T-helper 1 cell (primary cell): ENCODE measurements around the gene ZNF23.

ENCODE experiments used
- DNase-seq, 5 donors: peaks; one replicate each; pipeline ENCODE4 v3.0.0-alpha.2; 2012 to 2020

ZNF23 gene

DNA sequence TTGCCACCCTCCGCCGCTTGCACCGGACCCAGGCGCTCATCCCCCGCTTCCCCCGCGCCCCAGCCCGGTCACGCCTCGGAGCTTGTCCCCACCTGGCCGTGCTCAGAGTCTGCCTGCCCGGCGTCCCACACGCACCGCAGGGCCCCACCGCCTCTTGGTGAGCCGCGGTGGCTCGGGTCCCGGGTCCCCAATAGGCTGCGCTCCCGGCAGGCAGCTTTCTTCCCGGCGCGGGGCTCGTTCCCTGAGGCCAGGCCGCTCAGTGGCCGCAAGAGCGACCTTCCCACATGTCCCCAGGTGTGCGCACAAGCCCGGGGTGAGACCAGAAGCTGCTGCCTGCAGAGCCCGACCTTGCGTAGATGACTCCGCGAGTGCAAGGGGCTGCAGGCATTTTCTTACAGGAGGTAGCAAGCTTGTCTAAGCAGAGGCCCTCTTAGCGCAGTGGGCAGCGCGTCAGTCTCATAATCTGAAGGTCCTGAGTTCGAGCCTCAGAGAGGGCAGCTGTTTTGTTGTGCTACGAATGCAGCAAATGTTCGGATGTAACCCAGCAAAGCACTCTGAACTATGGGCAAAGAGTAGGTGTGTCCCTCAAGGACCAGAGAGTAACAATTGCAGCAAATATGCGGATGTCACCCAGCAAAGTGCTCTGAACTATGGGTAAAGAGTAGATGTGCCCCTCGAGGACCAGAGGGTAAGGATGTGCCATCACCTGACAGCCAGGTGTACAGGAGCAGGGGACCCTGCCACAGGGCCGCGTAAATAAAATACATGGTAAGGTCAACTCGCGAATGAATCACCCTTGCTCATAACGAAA, 35.8 kb downstream of the ZNF23 start:
- DNase-seq = peak in 1 of 5 donors; percentile 28

DNA sequence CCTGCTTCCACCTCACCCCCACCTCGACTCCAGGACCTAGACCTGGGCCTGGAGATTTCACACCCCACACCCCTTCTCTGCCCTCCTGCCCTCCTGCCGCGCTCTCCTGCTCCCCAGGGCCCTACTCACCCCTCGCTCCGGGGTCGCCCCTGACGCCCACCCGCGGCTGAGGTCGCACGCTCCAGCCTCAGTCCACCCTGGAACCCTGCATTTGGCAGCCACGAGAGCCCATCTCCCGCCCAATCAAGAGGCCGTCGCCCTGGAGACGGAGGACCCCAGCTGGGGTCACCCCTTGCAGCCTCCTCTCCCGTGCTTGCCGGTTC, 36.3 kb downstream of the ZNF23 start:
- no peak for DNase-seq

DNA sequence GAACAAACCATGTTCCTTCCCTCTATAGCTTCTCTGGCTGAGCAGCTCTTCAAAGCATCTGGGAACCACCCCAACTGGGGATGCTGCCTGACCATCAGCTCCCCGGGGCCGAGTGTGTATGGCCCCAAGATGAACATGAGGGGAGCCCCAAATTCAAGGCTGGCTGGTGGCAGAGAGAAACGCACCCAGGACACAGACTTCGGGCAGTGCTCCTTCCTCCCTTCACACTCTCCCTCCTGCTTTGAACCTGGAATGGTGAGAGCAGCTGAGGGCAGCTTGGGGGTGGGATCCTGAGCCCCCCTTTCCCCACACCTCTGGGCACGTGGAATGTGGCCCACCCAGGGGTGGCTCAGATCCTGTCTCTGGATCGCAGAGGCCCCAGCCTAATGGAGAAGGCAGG, 37.4 kb downstream of the ZNF23 start:
- DNase-seq = no peak

DNA sequence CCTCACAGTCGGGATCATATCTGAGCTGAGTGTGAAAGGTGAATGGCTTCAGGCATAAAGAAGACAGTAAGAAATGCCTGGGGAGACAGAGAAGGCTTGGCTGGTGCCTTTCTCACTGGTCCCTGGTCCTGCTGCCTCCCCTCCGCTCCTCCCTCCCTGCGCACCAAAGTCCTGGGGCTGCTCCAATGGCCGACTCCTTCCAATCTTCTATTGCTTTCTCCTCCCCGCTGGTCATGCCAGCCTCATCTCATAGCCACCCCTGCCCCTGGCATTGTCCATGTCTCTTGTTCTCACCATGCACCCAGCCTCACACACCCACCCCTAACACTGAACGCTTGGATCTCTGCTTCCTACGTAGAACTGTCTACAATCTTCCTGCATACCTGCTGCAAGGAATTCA, 38.2 kb downstream of the ZNF23 start:
- no peak for DNase-seq

DNA sequence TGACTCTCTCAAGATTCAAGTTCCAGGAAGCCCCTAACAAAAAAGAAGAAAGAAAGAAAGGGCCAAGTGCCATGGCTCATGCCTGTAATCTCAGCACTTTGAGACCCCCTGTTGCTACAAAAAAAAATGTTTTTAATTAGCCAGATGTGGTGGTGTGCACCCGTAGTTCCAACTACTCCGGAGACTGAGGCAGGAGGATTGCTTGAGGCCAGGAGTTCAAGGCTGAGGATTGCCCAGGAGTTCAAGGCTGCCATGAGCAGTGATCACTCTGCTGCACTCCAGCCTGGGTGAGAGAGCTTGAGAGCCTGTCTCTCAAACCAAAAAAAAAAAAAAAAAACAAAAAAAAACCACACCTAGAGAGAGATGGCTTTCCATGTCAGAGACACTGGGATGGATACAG, 39.0 kb downstream of the ZNF23 start:
- DNase-seq = no peak

DNA sequence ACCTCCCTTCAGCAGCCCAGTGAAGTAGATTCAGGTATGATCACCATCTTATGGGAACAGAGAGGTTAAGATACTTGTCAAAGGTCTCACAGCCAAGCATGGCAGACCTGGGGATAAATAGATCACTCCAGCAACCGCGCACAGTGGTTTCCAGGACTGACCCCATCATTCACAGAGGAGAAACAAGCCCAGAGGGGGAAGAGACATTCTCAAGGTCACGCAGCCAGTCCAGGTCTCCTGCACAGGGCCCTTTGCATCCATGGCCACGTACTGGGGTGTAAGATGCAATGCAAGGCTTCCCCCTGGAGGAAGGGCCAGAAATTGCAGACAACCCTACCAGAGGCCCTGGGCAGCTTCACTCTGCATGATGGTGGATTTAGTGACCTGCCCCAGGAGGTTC, 40.1 kb downstream of the ZNF23 start:
- peak in 1 of 5 donors; percentile 22 for DNase-seq

DNA sequence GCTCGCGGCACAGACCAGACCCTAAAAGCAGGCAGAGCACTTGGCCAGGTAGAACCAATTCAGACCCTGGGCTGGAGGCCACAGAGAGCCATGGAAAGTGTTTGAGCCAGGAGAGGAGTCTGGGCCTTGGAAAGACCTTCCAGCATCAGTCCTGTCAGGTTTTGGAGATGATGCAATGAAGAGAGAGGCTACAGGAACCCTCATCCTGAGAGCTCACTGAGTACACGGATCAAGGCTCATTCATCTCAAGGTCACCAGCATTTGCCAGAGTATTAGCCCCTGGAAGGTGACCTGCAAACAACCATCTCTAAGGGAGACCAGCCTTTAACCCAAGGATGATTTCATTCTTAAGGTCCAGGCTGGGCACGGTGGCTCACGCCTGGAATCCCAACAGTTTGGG, 48.0 kb downstream of the ZNF23 start:
- no peak for DNase-seq

DNA sequence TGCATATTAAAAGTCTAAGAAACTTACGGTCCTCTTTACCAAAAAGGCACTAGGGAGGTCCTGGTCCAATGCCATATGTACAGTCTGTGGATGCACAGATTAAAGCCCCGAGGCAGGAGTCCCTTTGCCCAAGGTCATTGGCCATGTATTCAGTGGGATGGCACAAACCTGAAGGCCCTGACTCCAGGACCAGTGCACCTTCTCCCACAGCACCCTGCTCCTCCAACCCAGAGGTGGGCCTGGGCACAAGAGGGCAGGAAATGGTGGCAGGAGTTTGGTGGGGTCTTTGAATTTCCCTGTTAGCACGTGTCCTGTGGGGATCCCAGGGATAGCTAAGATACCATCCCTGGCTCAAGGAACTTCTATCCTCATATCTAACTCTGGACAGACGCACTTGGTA, 48.7 kb downstream of the ZNF23 start:
- DNase-seq = no peak

DNA sequence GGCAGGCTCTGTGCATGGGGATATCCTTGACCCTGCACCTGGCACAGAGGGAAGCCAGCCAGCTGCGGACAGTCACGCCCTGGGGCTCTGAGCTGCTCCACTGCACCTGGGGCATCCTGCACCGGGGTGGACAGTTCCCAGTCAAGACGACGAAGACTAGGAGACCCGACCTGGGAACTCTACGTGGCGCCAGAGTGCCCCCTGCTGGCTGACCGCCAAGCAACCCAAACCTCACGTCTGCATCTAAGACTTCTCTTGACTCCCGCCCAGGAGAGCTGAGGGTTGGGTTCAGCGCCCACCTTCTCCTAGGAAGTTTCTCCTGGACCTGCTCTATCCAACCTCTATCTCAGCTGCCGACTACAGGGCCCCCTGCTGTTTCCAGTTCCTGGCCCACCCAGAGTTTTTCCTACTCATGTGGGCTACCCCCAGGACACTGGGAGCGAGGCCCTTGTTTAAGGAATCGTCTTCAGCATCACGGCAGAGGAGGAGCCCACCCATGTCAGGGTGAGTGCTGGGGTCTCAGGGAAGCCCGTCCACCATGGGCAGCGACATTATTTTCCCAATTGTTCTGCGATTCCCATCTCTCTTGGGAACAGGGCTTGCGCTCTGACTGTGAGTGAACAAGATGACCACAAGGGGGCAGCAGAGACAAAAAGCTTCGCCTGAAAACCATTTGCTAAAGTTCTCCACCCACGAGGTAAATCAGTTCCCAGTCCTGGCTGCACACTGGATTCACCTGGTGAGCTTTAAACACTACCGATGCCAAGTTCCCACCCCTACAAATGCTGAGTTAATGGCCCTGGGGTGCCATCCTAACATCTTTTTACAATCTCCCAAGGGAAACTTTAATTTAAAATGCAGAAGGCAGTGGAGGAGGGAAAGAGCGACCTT, 49.5 kb downstream of the ZNF23 start:
- peak in 4 of 5 donors; percentile 37 to 65 (median 51) for DNase-seq

DNA sequence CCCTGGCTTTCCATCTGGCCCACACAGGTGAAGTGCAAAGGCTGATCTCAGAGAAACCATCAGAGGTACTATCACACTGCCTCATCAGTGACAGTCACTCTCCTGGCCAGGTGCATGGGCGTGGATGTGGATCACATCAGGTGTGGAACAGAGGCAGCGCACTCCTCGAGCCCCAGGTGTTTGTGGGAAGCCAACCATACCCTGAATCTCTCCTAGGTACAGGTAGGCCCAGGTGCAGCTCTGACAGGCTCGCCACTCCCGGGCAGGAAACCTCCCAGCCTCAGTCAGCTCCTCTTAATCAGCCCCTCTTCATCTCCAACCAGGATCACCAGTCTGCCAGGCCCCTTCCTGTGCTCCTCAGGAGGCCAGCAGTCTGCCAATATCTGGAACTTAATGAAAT, 51.9 kb downstream of the ZNF23 start:
- no peak for DNase-seq

DNA sequence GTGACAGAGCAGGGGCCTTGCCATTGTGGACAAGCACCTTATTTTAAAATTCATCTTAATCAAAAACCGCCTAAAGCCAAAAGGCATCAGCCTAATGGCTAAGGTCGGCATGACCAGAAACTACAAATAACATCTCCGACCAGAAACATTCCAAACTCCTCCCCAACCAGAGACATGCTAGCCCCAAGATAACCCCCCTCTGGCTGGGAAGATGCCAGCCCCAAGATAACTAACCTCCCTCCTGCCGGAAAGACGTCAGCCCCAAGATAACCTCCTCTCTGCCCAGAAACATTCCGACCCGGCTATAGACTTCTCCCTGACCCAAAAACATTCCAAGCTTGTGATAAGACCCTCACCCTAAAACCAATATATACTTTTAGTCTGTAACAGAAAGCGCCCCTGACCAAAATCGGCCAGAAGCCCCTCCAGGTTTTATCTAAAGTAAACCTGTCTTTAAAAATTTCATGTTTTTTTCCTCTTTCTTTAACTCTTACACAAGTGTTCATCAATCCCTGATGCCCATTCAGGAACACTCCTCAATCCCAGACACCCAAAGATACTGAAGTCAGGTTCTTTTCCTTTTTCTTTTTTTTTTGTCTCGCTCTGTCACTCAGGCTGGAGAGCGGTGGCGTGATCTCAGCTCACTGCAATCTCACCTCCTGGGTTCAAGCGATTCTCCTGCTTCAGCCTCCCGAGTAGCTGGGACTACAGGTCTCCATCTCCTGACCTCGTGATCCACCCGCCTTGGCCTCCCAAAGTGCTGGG, 52.9 kb downstream of the ZNF23 start:
- no peak for DNase-seq

DNA sequence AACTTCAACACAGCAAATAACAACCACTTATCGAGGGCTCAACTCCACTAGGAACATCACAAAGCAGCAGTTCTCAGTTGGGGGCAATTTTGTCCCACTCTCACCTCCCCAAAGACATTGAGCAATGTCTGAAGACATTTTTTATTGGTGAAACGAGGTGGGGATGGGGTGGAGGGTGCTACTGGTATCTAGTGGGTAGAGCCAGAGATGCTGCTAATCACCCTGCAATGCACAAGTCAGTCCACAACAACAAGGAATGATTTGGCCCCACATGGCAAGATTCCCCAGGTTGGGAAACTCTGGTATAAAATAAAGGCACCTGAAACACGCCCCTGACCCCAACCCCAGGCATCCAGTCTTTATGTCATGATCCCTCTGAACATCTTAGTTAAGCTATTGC, 53.5 kb downstream of the ZNF23 start:
- no peak for DNase-seq

DNA sequence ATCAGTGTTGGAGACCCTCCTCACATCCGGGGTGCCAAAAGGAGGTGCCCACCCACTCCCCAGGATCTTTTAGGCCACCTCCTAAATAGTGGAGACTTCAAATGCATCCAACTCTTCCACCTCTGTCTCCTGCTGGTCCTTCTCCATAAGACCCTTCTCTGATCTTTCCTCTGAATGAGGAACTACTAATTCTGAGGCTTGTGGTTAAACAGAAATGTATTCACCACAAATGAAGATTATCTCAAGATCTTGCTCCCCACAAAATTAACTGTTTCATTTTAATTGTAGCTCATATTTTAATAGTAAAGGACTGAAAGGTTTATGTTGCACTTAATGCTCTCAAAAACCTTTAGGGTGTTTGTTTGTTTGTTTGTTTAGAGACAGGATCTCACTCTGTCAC, 54.3 kb downstream of the ZNF23 start:
- no peak for DNase-seq

DNA sequence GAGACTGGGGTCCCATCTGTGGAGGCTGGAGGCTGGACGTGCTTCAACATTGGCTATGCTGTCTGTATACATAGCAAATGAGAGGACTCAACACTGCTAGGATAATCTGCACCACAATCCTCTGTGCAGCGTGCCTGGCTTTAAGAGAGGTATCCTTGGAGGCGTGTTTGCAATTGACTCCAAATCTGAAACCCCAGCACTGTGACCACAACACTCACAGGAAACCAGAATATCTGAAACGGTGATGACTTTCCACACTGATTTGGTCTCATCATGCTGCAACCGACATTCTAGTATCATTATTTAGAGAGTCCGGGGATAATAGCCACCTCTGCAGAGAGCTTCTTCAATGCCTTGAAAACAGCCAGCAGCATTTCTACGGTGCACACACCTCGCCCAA, 55.3 kb downstream of the ZNF23 start:
- DNase-seq = no peak

DNA sequence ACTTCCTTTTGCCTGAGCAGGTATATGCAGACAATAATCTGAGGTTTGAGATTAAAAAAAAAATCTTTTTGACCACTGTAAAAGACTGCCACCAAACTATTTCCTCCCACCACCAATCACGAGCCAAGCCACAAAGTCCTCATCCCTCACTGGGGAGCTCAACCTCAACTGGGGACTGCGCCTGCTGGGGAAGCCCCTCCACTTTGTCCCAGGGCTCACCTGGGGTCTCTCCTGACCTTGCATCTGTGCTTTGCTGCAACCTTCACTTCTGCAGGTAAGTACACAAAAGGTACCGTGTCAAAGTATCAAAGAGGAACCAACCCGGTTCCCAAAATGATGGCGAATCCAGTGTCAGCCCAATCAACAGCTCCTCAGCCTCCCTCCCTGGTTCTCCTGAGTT, 55.7 kb downstream of the ZNF23 start:
- DNase-seq = no peak

DNA sequence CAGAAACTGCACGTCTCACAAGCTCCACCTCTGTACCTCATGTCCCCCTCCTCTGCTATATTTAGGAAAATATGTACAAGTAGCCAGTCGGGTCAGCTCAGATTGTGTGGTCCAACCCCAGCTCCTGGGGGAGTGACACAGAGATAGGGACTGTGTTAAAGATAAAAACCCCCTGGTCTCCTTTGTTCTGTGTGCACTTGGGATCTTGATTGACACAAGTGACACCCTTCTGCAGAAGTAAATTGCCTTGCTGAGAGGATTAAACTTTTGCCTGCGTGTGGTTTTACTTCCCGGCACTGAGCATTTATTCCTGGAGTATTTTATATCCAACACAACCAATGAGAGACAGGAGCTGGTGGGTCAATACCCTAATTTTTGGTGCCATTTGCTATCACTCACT, 57.7 kb downstream of the ZNF23 start:
- DNase-seq = no peak

DNA sequence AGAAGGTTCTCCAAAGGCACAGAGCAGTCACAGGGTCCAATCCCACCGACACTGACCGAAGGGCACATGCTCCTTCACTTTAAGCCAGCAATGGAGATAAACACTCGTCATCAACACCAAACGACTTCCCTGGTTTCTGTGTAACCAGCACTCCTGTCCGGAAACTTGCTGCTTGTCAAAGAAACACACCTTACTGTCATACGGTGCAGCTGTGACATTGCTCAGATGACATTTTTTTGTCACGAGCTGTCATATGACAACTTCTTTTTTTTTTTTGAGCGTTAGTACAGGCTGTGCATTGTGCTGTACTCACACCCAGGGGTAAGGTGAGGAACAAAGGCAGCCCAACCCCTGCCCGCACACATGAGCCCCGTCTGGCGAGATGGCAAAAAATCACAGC, 59.4 kb downstream of the ZNF23 start:
- DNase-seq = no peak

DNA sequence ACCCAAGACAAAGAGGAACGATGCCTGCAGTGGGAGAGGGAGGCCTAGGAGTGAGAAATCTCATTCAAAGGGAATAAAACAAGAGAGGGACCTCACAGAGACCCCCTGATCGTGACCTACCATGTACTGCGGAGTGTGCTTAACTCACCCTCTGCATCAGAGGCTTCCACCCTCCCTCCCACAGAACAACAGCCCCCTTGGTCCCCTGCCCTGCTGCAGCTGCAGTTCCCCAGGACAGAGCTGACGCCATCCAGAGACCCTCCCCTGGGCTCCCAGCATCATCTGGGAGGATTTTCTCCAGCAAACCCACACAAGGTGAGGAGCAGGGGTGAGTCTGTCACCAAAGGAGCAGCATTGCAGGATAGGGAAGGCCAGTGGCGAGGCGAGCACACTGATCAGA, 60.0 kb downstream of the ZNF23 start:
- no peak for DNase-seq

DNA sequence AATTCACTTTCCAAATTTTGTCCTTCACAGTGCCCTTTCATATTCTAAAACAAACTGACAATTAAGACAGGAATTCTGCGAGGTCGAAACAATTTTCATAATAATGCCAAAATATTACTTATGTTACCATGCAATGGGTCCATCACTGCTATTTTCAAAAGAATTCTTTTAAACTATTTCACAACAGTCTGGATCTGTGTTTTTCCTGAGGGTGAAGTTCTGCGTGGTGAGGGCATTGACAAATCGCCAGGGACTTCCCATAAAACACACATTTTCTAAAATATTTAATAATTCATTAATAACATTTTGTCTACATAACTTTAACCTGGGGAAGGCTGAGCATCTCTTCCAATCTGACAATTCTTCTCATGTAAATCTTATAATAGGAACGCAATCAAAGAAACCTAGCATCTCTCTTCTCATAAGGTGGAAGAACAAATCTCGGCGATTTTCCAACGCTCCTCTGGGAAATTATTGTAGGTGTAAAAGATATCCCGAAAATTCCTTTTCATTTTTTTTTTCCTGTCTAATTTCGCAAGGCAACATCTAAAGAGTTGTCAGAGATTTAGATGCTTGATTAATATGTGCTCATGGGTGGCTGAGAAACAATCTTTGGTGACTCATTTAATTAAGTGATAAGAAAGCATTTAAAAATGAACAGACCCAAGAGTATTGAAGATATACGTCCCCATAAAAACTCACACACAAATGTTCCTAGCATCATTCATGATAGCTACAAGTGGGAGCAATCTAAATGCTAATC, 62.1 kb downstream of the ZNF23 start:
- DNase-seq = no peak
